ENCODE measurements around the gene ART4. TPM values are rescaled to one million over a fixed set of nuclear protein-coding genes. Genes with fewer than 3 reads are reported as not detected.
A peak's percentile ranks its signal among the peaks of the same experiment; 100 is the strongest.

The ART4 gene
- total RNA-seq, 1 experiment from 2014 or later, result not detected

DNA sequence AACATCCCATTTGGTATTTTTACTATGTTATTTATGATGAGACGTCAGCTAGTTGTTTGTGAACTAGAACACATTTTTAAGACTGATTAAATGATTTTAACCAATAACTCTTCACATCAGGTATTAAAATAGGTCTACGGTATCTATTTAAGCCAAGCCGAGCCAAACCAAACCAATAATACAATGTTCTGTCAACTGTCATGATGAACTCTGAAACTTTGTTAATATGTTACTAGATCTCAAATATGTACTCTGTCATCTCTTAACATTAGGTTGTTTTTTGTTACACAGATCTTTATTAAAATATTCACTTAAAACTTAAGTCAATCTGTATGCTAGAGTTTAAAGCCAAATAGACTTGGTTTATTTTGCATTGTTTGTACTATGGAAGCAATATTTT, 1.0 kb downstream of the ART4 start:
- H3K4me2 ChIP-seq (ENCODE audit: low read length), result 0 out of 2 replicates have a peak overlapping the region, but pooled peaks have one; percentile 39
- no peaks in the 10 kb centered on the region for H3K9me2 ChIP-seq (ENCODE audit: insufficient read depth)
- no peaks in the 10 kb centered on the region for H3K9me3 ChIP-seq (ENCODE audit: control insufficient read depth in 1 of 2, insufficient read depth in 1 of 2, low read depth in 1 of 2, low read length in 2 of 2)
- TF ChIP-seq FOSL1 (IDR thresholded peaks at IDR 0.05; ENCODE audit: low read depth) (no peak), ZNF274 (IDR thresholded peaks at IDR 0.05; ENCODE audit: low read depth, low read length) (no peak), JUND (IDR thresholded peaks at IDR 0.05) (no peak), MAX (IDR thresholded peaks at IDR 0.05) (no peak), EZH2 (IDR thresholded peaks at IDR 0.05) (no peak), CBX3 (IDR thresholded peaks at IDR 0.05; ENCODE audit: low read depth) (no peak), TCF7L2 (IDR thresholded peaks at IDR 0.05; ENCODE audit: borderline replicate concordance, extremely low read depth, insufficient read depth, insufficient read length) (no peak), SP1 (IDR thresholded peaks at IDR 0.05; ENCODE audit: low read depth) (no peak), ATF3 (IDR thresholded peaks at IDR 0.05) (no peak), EZH2phosphoT487 (IDR thresholded peaks at IDR 0.05; ENCODE audit: borderline replicate concordance) (no peak)
- H2AFZ ChIP-seq (ENCODE audit: low read depth, low read length, poor library complexity, severe bottlenecking), result no peak overlapping the region
- H3K4me1 ChIP-seq (ENCODE audit: control insufficient read depth in 1 of 2, insufficient read depth in 2 of 2, low read length in 2 of 2), result peaks cover 0 to 10% of the 10 kb centered on the region in 2 experiments; a peak in 2 of 4 replicates
- POLR2A ChIA-PET, result no interaction called here
- CTCF ChIA-PET, result no interaction called here
- no peaks in the 10 kb centered on the region for H3K79me2 ChIP-seq (ENCODE audit: insufficient read depth, low read length)
- RAD21 ChIA-PET (ENCODE audit: low non-redundant PET in 1 of 2, low total read pairs in 2 of 2, uncharacterized antibody in 2 of 2, unreplicated experiment in 2 of 2), result no interaction called here
- no peak for ATAC-seq
- no TSS peak for BruUV-seq (replicated peaks)
- no peak overlapping the region for H3K27ac ChIP-seq (ENCODE audit: low read depth, low read length)
- no peak overlapping the region for H3K4me3 ChIP-seq (replicated peaks in 1 of 2; ENCODE audit: low read depth in 1 of 2, low read length in 2 of 2)
- no peaks in the 10 kb centered on the region for H3K27me3 ChIP-seq (ENCODE audit: insufficient read depth, low read length)
- H3K36me3 ChIP-seq (ENCODE audit: control insufficient read depth in 1 of 2, insufficient read depth in 2 of 2, low read length in 2 of 2), result no peaks in the 10 kb centered on the region
- DNase-seq (ENCODE audit: low read depth, low spot score), result no peak
- no peaks in the 10 kb centered on the region for H4K20me1 ChIP-seq (ENCODE audit: insufficient read depth)
- intact Hi-C loops (cut with micrococcal nuclease), result loop anchor here (10.0 kb wide), 2 partner anchors 382 to 682 kb away; partner anchors contain the start of gene RERG
- H3K9ac ChIP-seq (ENCODE audit: low read length), result no peak overlapping the region

- POLR2A ChIA-PET, result no interaction called here
- intact Hi-C loops (cut with micrococcal nuclease), result loop anchor here (10.0 kb wide), 2 partner anchors 383 to 683 kb away; partner anchors contain the start of gene RERG
Observed at GRCh38 chr12:14841761-14842160, 1.6 kb downstream of the ART4 start.

More at GRCh38 chr12:14841761-14842160, 1.6 kb downstream of the ART4 start:
- no TSS peak for BruUV-seq (replicated peaks)
- Histone ChIP-seq H3K4me1 (ENCODE audit: control insufficient read depth in 1 of 2, insufficient read depth in 2 of 2, low read length in 2 of 2) (peaks cover 0 to 14% of the 10 kb centered on the region in 2 experiments; a peak in 2 of 4 replicates), H3K4me3 (replicated peaks in 1 of 2; ENCODE audit: low read depth in 1 of 2, low read length in 2 of 2) (no peak overlapping the region), H3K4me2 (ENCODE audit: low read length) (peak overlapping the region; percentile 39), H3K9me2 (ENCODE audit: insufficient read depth) (no peaks in the 10 kb centered on the region), H4K20me1 (ENCODE audit: insufficient read depth) (no peaks in the 10 kb centered on the region), H3K36me3 (ENCODE audit: control insufficient read depth in 1 of 2, insufficient read depth in 2 of 2, low read length in 2 of 2) (no peaks in the 10 kb centered on the region), H3K9me3 (ENCODE audit: control insufficient read depth in 1 of 2, insufficient read depth in 1 of 2, low read depth in 1 of 2, low read length in 2 of 2) (no peaks in the 10 kb centered on the region), H3K9ac (ENCODE audit: low read length) (no peak overlapping the region), H3K27me3 (ENCODE audit: insufficient read depth, low read length) (no peaks in the 10 kb centered on the region), H3K27ac (ENCODE audit: low read depth, low read length) (no peak overlapping the region), H2AFZ (ENCODE audit: low read depth, low read length, poor library complexity, severe bottlenecking) (no peak overlapping the region), H3K79me2 (ENCODE audit: insufficient read depth, low read length) (no peaks in the 10 kb centered on the region)
- TF ChIP-seq SP1 (IDR thresholded peaks at IDR 0.05; ENCODE audit: low read depth), result no peak
- no peak for TF ChIP-seq EZH2phosphoT487 (IDR thresholded peaks at IDR 0.05; ENCODE audit: borderline replicate concordance)
- no peak for TF ChIP-seq ATF3 (IDR thresholded peaks at IDR 0.05)
- no peak for TF ChIP-seq MAX (IDR thresholded peaks at IDR 0.05)
- TF ChIP-seq CBX3 (IDR thresholded peaks at IDR 0.05; ENCODE audit: low read depth), result no peak
- no peak for TF ChIP-seq SRF (IDR thresholded peaks at IDR 0.05; ENCODE audit: low read depth)
- no peak for TF ChIP-seq ZFX (IDR thresholded peaks at IDR 0.05)
- TF ChIP-seq SIN3A (IDR thresholded peaks at IDR 0.05; ENCODE audit: low read depth), result no peak
- no peak for DNase-seq (ENCODE audit: low read depth, low spot score)
- ChIA-PET CTCF (no interaction called here), RAD21 (ENCODE audit: low non-redundant PET in 1 of 2, low total read pairs in 2 of 2, uncharacterized antibody in 2 of 2, unreplicated experiment in 2 of 2) (no interaction called here)
- ATAC-seq, result no peak
